ENCODE results near the gene SAP30L. TPM values are rescaled to one million over a fixed set of nuclear protein-coding genes. Genes with fewer than 3 reads are reported as not detected.
A peak's percentile ranks its signal among the peaks of the same experiment; 100 is the strongest.

Gene SAP30L
- total and polyA plus RNA-seq, 2 of the 13 experiments (the other 11 are each of a cell fraction or from before 2014, with no cell fraction given): 27.9 to 37.2 TPM

DNA sequence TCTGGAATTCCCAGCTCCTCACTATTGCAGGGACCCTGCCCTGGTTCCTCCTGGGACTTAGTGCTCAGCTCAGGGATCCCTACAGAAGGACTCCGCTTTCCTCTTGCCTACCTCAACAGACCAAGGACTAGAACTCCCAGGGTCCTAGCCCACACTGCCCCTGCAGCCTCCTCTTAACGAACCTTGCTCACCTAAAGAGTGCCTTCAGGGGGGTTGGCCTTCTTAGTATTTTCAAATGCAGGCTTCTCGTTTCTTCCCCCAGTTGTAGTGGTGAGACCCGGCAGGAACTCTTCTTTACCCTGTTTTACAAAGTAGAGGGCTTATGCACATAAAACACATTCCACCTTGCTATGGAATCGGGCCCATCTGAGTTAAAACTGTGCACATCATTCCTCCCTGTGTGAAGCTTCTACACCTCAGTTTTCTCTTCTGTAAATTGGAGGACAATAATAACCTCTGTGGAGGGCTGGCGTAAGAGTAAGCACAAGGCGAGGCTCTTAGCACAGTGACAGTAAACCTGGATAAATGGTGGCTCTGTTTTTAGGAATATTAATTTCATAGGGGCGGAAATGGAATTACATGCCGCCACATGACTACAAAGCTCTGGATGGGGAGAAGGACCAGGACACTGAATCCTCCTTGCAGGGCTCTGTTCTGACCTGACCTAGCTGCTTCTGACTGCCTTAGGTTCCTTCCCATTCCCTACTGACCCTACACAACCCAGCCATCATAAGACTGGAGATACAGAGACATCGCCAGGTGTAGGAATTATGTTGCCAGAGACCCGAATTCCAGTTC lies 36.0 kb downstream of the SAP30L start (continued):
- TF ChIP-seq, protein P1, sequence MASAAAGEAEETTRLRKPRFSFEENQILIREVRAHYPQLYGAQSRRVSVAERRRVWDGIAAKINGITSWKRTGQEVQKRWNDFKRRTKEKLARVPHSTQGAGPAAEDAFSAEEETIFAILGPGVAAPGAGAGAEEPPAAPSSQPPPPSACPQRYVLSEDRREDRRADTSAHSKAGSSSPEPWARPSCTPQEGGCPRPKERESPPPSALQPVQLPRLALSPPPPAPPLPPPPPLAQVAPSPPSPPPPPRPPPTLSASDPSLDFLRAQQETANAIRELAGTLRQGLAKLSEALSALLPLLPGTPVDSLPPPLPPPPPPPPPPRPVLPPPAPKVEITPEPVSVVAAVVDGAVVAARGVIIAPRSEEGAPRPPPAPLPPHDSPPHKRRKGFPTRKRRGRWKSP (CRISPR knock-in tag; IDR thresholded peaks at IDR 0.05): no peak

DNA sequence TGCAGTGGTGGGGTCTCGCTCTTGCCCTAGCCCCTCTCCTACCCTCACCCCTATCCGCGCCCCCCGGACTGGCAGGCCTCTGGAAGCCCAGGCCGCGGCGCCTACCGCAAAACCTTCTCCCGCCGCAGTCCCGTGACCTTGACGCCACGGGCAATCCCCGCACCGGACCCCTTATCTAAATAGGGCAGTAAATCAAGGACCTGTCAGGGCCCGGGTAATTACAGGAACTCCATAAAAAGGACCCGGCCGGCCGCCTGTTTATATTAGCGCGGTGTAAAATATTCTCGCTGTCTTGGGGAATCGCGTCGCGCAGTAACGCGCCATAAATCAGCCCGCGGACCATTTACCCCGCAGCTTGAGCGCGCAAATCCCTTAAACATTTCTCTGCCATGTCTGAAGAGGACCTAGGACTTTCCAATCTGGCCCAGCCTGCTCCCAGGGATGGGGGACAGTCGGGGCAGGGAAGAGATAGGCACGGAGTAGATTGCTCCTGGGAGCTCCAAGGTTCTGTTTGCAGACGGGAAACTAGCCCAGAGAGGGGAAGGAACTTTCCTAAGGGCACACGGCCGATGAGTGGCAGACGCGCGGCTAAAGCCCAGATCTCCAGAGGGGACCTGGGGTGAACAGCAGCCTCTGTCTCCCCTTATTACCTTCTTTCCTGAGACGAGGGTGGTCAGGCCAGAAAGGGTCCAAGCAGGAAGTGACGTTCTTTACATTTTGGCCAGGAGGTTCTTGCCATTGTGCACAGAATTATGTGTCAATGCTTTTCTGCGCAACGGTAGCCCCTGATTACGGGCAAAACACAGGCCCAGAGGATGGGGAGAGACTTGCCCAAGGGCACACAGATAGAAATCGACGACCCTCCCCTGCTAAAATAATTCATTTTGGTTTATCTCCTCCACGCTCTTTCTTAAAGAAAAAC lies 37.0 kb downstream of the SAP30L start:
- no peaks in the 10 kb centered on the region for H3K9me3 ChIP-seq (ENCODE audit: low read length)
- ChIA-PET CTCF (ENCODE audit: low intra/inter-chr PET ratio, low total read pairs) (no interaction called here), POLR2A (no interaction called here)
- no peaks in the 10 kb centered on the region for H3K36me3 ChIP-seq (replicated peaks in 1 of 2; ENCODE audit: control insufficient read depth in 1 of 2, insufficient read depth in 2 of 2, low read length in 2 of 2)
- no peaks in the 10 kb centered on the region for H3K4me1 ChIP-seq (ENCODE audit: insufficient read depth, low read length)
- WGBS (ENCODE audit: low lambda C conversion rate): 55% methylated on average over 28 of the region's 49 CpGs
- no peak for DNase-seq (ENCODE audit: low spot score)
- no peak overlapping the region for H3K4me2 ChIP-seq (ENCODE audit: low read depth, low read length)
- peak; percentile 61; the same call in 1 of the 2 replicates for TF ChIP-seq ZNF768 (CRISPR knock-in tag; IDR thresholded peaks at IDR 0.05)
- TF ChIP-seq XRCC5 (optimal IDR thresholded peaks at IDR 0.05; ENCODE audit: low read length): no peak
- TF ChIP-seq EZH2 (conservative IDR thresholded peaks at IDR 0.05; ENCODE audit: low read depth, low read length): 0 out of 2 replicates have a peak, but pooled peaks have one; percentile 14
- H3K79me2 ChIP-seq (ENCODE audit: insufficient read depth, low read length): no peaks in the 10 kb centered on the region
- H2AFZ ChIP-seq (ENCODE audit: low read length): no peak overlapping the region
- peaks cover 21 to 96% of the 10 kb centered on the region in 2 experiments for H3K27me3 ChIP-seq (ENCODE audit: control insufficient read depth in 1 of 2, insufficient read depth in 2 of 2, low read length in 2 of 2)
- H3K9ac ChIP-seq (ENCODE audit: insufficient read depth, low read depth, low read length): no peak overlapping the region
- H4K20me1 ChIP-seq (ENCODE audit: insufficient read depth, low read length): no peaks in the 10 kb centered on the region
- no peak overlapping the region for H3K27ac ChIP-seq (ENCODE audit: extremely low read length, insufficient read depth, low read length)
- intact Hi-C loops (cut with micrococcal nuclease; ENCODE audit: unreplicated experiment): loop anchor here (1.0 kb wide), 1 partner anchor 33 kb away; no protein-coding TSS in a partner anchor
- in situ Hi-C loops (cut with HindIII; ENCODE audit: extremely low pct_ligation_motif_present, low pct_unique_long_range_greater_than_20kb): no loop called here
- no peak overlapping the region for H3K4me3 ChIP-seq (replicated peaks in 1 of 3; ENCODE audit: insufficient read depth in 1 of 3, low read depth in 2 of 3, low read length in 3 of 3)
- FAIRE-seq: no peak
- no peak for ATAC-seq
- no TSS peak for BruUV-seq (replicated peaks)
